SK-N-SH (cell line): ENCODE results near the gene GLG1.

ENCODE experiments used
- EP300 ChIP-seq, 2 experiments: IDR thresholded peaks; 2 replicates each; pipeline versions ENCODE4 v1.4.0 to v1.6.1; 2012; ENCODE audit warnings: borderline replicate concordance in 1 of 2, low read depth in 1 of 2, low read length in 1 of 2
- EZH2phosphoT487 ChIP-seq: fragments of 200-600 bp; sonication (generic); IDR thresholded peaks from 2 replicates; pipeline ENCODE4 v1.6.1; 2017; ENCODE audit warnings: low read depth, mixed run types, mild to moderate bottlenecking, antibody characterized with exemption, moderate library complexity, borderline replicate concordance
- FOXM1 ChIP-seq: IDR thresholded peaks from 2 replicates; pipeline ENCODE4 v1.4.0; 2012; ENCODE audit warnings: low read depth, mild to moderate bottlenecking
- GABPA ChIP-seq: IDR thresholded peaks from 2 replicates; pipeline ENCODE4 v1.4.0; 2012; ENCODE audit warnings: low read depth, mild to moderate bottlenecking
- NFIC ChIP-seq: IDR thresholded peaks from 2 replicates; pipeline ENCODE4 v1.4.0; 2012; ENCODE audit warnings: borderline replicate concordance
- POLR2AphosphoS5 ChIP-seq: IDR thresholded peaks from 2 replicates; pipeline ENCODE4 v1.6.1; 2012; ENCODE audit warnings: low read depth, low read length
- TAF1 ChIP-seq: IDR thresholded peaks from 2 replicates; pipeline ENCODE4 v1.6.1; 2012; ENCODE audit warnings: low read depth, mild to moderate bottlenecking, low read length, moderate library complexity, borderline replicate concordance
- YY1 ChIP-seq: IDR thresholded peaks from 2 replicates; pipeline ENCODE4 v1.4.0; 2012; ENCODE audit warnings: low read depth, mild to moderate bottlenecking
- TF ChIP-seq, protein P1 (sequence below): fragments of 200-600 bp; sonication (generic); IDR thresholded peaks from 2 replicates; pipeline ENCODE4 v1.6.1; 2017; ENCODE audit warnings: antibody characterized with exemption, mild to moderate bottlenecking, moderate library complexity
- TF ChIP-seq, protein P2 (sequence below): IDR thresholded peaks from 2 replicates; pipeline ENCODE4 v1.4.0; 2012; ENCODE audit warnings: low read depth
- TF ChIP-seq, protein P3 (sequence below): fragments of 150-350 bp; IDR thresholded peaks from 2 replicates; pipeline ENCODE4 v1.6.1; 2017; ENCODE audit warnings: antibody characterized with exemption, low read length, low read depth, borderline replicate concordance
- TF ChIP-seq, protein P4 (sequence below): IDR thresholded peaks from 2 replicates; pipeline ENCODE4 v1.6.1; 2012; ENCODE audit warnings: mild to moderate bottlenecking, low read depth, low read length, moderate library complexity

DNA sequence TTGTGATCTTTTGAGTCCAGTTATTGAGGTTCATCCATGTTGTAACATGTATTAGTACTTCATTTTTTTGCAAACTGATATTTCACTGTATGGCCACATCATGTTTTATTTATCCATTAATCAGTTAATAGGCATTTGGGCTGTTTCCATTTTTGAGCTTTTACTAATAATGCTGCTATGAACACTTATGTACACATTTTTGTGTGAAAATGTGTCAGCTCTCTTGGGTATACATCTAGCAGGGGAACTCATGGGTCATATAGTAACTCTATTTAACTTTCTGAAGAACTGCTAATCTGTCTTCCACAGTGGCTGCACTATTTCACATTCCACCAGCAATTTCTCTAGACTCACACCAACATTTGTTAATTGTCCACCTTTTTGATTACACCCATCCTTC, 82.0 kb downstream of the GLG1 start:
- TF ChIP-seq EZH2phosphoT487: no peak
- no peak for TF ChIP-seq GABPA
- TF ChIP-seq POLR2AphosphoS5: no peak
- TF ChIP-seq, protein P1, sequence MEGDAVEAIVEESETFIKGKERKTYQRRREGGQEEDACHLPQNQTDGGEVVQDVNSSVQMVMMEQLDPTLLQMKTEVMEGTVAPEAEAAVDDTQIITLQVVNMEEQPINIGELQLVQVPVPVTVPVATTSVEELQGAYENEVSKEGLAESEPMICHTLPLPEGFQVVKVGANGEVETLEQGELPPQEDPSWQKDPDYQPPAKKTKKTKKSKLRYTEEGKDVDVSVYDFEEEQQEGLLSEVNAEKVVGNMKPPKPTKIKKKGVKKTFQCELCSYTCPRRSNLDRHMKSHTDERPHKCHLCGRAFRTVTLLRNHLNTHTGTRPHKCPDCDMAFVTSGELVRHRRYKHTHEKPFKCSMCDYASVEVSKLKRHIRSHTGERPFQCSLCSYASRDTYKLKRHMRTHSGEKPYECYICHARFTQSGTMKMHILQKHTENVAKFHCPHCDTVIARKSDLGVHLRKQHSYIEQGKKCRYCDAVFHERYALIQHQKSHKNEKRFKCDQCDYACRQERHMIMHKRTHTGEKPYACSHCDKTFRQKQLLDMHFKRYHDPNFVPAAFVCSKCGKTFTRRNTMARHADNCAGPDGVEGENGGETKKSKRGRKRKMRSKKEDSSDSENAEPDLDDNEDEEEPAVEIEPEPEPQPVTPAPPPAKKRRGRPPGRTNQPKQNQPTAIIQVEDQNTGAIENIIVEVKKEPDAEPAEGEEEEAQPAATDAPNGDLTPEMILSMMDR: no peak
- TF ChIP-seq EP300 (IDR thresholded peaks at IDR 0.05; ENCODE audit: borderline replicate concordance in 1 of 2, low read depth in 1 of 2, low read length in 1 of 2): no peak
- TF ChIP-seq, protein P2, sequence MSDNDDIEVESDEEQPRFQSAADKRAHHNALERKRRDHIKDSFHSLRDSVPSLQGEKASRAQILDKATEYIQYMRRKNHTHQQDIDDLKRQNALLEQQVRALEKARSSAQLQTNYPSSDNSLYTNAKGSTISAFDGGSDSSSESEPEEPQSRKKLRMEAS: no peak
- TF ChIP-seq, protein P3, sequence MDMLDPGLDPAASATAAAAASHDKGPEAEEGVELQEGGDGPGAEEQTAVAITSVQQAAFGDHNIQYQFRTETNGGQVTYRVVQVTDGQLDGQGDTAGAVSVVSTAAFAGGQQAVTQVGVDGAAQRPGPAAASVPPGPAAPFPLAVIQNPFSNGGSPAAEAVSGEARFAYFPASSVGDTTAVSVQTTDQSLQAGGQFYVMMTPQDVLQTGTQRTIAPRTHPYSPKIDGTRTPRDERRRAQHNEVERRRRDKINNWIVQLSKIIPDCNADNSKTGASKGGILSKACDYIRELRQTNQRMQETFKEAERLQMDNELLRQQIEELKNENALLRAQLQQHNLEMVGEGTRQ: no peak
- no peak for TF ChIP-seq FOXM1
- no peak for TF ChIP-seq YY1
- no peak for TF ChIP-seq TAF1
- TF ChIP-seq NFIC: no peak
- TF ChIP-seq, protein P4, sequence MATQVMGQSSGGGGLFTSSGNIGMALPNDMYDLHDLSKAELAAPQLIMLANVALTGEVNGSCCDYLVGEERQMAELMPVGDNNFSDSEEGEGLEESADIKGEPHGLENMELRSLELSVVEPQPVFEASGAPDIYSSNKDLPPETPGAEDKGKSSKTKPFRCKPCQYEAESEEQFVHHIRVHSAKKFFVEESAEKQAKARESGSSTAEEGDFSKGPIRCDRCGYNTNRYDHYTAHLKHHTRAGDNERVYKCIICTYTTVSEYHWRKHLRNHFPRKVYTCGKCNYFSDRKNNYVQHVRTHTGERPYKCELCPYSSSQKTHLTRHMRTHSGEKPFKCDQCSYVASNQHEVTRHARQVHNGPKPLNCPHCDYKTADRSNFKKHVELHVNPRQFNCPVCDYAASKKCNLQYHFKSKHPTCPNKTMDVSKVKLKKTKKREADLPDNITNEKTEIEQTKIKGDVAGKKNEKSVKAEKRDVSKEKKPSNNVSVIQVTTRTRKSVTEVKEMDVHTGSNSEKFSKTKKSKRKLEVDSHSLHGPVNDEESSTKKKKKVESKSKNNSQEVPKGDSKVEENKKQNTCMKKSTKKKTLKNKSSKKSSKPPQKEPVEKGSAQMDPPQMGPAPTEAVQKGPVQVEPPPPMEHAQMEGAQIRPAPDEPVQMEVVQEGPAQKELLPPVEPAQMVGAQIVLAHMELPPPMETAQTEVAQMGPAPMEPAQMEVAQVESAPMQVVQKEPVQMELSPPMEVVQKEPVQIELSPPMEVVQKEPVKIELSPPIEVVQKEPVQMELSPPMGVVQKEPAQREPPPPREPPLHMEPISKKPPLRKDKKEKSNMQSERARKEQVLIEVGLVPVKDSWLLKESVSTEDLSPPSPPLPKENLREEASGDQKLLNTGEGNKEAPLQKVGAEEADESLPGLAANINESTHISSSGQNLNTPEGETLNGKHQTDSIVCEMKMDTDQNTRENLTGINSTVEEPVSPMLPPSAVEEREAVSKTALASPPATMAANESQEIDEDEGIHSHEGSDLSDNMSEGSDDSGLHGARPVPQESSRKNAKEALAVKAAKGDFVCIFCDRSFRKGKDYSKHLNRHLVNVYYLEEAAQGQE: no peak
